Measurements from ENCODE around the gene CLPX.

DNA sequence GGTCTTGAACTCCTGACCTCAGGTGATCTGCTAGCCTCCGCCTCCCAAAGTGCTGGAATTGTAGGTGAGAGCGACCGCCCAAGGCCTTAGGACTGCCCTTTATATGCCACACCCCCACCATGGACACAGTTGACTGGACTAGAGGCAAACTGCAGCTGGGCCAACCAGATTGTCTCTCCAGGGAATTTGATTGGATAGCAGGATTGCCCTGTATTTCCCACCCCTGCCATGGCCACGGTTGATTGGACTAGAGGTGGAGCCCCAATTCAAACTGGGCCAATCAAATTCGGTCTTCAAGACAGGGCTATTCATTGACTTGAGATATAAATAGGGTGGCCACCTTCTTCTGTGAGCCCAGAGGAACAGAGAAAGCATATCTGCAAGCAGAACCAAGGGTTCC lies 6.9 kb upstream of the CLPX start:
- TF ChIP-seq, protein P1, sequence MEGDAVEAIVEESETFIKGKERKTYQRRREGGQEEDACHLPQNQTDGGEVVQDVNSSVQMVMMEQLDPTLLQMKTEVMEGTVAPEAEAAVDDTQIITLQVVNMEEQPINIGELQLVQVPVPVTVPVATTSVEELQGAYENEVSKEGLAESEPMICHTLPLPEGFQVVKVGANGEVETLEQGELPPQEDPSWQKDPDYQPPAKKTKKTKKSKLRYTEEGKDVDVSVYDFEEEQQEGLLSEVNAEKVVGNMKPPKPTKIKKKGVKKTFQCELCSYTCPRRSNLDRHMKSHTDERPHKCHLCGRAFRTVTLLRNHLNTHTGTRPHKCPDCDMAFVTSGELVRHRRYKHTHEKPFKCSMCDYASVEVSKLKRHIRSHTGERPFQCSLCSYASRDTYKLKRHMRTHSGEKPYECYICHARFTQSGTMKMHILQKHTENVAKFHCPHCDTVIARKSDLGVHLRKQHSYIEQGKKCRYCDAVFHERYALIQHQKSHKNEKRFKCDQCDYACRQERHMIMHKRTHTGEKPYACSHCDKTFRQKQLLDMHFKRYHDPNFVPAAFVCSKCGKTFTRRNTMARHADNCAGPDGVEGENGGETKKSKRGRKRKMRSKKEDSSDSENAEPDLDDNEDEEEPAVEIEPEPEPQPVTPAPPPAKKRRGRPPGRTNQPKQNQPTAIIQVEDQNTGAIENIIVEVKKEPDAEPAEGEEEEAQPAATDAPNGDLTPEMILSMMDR (IDR thresholded peaks at IDR 0.05), result no peak
- TF ChIP-seq POLR2A (IDR thresholded peaks at IDR 0.05), result no peak
